SW480 (cell line): ENCODE measurements around the gene DRC1.
A peak's percentile ranks its signal among the peaks of the same experiment; 100 is the strongest.

Source experiments
- DNase-seq: peaks from one replicate; pipeline ENCODE4 v3.0.0-alpha.2; 2016; ENCODE audit warnings: low spot score

DRC1 gene

GRCh38 chr2:26448651-26449050, 46.9 kb downstream of the DRC1 start:
- no peak for DNase-seq

DNA sequence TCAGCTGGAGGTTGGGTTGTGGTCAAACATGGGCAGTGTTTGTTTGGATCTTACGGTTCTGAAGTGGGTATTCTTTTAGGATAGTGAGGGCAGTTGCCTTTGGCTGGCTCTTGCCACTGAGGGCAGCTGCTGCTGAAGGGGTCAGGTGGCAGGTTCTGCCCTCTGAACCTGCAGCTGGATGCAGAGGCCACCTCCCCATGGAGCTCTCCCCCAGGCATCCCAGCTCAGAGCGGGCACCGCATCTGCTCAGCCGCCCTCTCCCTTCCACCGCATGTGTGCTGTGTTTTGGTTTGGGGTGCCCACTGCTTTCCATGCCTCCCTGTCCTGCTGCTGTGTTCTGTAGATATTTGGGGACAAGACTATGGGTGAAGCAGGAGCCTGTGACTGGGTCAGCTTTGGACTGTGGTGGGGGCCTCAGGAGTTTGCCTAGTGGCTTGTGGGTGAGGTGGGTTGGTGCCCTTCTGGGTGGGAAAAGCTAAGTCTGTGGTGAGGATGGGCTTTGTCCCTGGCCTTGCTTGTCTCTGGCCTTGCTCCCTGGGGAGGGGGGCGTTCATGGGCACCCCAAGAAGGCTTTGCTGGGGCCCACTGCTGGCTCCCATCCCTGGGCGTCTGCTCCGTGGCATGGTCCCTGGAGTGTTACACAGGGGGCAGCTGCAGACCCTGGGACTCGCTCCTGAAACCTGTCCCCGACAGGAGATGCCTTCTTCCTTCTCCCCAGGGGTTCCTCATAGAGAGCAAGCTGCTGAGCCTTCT, 47.7 kb downstream of the DRC1 start:
- no peak for DNase-seq

DNA sequence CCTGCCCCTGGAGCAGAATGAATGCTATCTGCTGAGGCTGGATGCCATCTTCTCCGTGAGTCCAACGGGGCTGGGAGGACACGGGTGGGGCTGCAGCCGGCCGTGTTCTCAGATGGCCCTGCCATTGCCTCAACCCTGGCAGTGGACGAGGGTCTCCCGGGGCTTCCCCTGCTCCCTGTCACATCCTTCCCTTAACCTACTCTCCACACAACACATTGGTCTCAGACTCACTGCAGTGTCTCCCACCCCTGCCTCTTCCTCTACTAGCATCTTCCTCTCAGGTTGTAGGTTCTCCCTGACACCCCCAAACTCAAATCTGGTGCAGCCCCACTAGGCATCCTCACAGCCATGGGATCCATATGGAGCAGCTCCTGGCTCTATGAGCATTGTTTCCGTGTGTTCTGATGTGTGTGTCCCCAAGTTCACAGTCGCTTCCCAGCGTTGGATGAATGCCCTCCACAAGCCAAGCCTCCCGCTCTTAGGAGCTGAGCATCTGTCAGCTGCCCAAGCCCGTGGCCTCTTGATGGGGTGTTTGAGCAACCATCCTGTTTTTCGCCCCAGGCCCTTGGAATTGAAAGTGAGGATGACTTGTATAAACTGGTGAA, 48.4 kb downstream of the DRC1 start:
- no peak for DNase-seq

DNA sequence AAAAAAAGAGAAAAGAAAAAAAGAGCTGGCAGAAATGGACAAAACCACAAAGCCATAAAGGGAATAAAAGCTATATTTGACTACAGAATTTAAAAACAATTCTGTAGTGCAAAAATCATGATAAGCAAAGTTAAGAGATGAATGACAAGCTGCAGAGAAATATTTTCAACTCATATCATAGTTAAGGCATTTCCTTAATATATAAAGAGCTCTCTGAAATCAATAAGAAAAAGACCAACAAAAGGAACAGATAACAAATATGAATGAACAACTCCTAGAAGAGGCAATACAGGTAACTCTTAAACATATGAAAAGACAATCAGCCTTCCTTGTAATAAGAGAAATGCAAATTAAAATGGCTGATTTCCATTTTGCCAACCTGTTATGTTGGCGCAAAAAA, 50.0 kb downstream of the DRC1 start:
- no peak for DNase-seq

DNA sequence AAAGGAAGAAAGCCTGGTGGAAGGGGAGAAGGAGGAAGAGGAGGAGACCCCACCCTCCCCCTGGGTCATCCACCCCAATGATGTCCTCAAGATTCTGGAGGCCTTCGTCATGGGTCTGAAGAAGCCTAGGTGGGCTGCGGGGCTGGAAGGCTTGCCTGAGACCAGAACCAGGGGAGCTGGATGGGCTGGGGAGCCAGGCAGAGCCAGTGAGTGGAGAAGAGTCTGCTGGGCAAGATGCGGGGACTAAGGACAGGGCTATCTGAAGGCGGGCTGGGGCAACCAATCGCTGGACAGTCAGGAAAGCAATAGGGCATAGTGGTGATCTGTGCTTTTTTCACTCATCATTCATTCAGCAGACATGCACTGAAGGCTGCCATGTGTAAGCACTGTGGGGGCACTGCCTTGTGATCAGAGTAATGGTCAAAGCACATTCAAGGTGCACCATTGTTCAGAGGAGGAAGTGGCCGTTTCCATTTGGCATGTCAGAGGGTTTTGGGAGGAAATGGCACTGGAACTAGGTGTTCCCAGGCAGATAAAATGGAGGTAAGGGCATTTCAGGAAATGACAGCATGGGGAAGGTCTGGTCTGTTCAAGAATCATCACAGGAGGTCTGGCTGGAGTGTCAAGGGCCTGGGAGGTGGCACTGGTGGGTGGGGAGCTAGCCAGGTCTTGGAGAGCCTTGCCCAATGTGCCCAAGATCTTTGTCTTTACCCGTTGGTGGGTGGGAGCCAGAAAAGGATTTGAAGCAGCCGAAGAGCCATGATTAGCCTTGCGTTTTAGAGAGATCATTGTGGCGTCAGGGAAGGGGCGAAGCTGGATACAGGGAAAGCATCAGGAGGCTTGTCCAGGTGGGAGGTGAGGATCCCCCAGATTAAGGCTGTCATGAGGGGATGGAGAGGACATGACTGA, 52.0 kb downstream of the DRC1 start:
- no peak for DNase-seq

DNA sequence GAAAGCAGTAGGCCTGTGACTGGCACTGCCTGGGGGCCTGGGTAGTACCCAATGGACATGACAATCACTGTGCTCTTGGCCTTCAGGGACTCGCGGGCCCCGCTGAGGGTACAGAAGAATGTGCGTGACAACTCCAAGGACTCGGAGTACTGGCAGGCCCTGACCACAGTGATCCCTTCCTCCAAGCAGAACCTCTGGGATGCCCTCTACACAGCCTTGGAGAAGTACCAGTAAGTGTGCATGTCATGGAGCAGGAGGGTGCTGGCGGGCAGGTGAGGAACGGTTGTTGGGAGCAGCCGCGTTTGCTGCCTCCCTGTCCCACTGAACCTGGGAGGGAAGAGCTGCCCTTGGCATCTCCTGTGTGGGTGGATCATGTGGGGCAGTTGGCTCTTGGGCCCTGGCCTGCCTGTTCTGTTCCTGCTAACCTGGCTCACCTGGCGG, 52.9 kb downstream of the DRC1 start:
- DNase-seq: no peak

DNA sequence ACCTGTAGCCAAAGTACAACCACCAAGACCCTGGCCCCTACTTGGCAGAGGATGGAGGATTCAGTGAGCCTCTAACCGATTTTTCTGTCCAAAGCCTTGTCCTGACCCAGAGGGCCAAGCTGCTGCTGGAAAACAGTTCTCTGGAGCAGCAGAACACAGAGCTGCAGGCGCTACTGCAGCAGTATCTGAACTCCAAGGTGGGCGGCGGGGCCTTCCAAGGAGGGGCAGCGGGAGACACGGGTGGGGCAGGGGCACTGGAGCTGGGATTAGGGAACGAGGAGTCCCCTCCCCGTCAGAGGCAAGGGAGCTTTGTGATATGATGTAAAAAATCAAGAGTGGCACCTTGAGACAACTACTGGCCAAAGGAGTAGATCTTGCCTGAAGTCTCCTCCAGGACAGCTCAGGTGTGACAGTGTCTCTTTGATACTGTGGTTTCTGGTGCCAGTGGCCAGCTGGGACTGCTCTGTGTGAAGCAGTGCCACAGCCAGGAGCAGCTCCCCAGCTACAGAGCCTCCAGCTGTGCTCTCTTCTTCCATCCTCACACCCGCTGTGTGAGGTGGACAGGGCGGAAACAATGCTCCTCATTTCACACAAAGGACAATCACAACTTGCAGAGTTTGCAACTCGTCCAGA, 53.4 kb downstream of the DRC1 start:
- no peak for DNase-seq

GRCh38 chr2:26455670-26456439, 54.1 kb downstream of the DRC1 start:
- DNase-seq: no peak

DNA sequence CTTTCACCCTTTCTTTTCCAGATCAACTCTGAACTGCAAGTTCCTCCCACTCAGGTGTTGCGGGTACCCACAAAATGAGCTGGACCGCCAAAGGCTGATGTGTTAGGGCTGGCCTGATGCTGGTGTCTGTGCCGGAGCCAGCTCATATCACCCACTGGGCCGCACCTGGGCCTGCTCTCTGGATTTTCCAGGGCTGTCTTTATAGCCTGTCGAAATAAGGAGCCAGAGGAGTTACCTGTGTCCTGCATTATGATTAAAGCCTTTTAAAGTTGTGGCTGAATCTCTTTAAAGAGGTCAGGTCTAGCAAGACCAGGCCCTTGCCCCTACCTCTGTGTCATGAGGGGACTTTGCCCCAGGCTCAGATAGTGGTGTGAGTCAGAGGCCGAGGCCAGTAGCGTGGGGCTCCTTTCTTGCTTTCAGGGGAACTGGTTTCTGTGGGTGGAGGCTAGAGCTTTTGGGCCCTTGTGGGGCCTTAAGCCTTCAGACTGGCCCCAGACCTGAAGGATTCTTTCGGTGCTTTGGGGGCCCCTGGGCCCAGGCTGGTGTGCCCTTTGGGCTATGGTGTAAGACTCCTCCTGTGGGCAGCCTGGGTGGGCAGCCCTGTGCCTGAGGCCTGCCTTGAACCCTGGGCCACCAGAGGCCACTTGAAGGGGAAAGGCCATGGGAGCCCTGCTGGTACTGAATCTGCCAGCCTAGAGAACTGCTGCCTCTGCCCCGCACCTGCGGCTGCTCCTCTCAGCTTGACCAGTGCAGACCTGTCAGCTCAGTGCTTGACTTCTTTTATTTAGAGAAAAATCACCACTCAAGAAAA, 54.9 kb downstream of the DRC1 start:
- DNase-seq: peak; percentile 72

DNA sequence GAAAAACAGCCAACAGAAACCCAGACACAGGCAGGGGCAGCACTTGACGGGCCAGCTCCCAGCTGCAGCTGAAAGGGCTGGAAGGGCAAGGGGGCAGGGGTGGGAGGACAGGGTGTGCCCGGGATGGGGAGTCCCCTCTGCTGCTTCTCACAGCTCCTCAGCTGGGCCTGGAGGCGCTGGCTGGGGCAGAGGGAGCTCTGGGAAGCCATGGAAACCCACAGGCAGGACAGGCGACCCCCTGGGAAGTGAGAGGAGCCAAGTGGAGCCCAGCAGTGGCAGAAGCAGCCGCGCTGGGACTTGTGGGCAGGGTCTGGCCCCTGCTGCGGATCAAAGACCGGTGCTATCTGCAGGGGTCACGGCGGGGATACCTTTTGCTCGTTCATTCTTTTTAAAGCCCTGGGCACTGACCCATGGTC, 55.5 kb downstream of the DRC1 start:
- no peak for DNase-seq

DNA sequence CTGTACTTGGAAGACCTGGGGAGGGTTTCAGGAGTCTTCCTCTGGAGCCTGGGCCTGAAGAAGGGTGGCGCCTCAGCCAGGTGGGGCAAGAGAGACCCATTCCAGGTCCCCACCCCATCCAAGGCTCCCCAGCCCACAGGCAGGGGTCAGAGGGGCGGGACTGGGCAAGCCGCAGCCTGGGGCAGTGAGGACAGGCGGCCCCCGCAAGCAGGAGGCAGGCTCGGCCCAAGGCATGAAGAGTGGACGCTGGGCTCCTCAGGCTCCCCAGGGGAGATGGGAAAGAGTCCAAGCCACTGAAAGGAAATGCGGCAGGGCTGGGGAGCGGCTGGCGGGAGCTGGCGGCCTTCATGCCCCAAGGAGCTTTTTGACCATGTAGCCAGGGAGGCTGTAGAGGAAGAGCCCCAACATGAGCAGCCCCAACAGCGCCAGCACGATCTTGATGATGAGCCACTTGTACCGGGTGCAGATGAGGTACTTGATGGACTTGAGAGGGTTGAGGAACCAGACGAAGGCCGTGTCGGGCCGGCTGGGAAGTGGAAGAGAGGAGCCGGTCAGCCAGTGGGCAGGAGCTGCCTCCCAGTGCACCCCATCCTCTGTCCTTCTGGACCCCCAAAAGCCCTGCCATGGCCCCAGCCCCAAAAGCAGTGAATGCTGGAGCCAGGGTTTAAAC, 56.1 kb downstream of the DRC1 start:
- DNase-seq: no peak

GRCh38 chr2:26458365-26459042, 56.8 kb downstream of the DRC1 start:
- no peak for DNase-seq

- DNase-seq: no peak
Measured at GRCh38 chr2:26459991-26460612, 58.4 kb downstream of the DRC1 start.

DNA sequence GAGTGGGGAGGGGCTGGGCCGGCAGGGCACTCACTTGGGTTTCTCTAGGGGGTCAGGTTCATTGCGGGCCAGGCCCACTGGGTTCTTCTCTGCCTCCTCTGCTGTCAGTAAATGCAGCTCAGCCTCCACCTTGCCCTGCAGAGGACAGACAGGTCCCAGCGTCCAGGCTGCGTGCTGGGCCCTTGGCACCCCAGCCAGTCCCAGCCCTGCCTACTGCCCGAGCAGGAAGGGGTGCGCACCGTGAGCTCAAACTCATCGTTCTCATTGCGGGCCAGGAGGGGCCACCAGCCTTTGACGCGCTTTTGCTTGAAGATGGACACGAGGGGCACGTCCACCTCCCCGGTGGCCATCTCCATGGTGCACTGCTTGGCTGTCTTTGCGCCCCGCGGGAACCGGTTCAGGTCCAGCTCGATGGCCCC, 58.9 kb downstream of the DRC1 start:
- no peak for DNase-seq

- DNase-seq: no peak
Measured at GRCh38 chr2:26461601-26462023, 59.9 kb downstream of the DRC1 start.

- no peak for DNase-seq
Measured at GRCh38 chr2:26462100-26462499, 60.4 kb downstream of the DRC1 start.

DNA sequence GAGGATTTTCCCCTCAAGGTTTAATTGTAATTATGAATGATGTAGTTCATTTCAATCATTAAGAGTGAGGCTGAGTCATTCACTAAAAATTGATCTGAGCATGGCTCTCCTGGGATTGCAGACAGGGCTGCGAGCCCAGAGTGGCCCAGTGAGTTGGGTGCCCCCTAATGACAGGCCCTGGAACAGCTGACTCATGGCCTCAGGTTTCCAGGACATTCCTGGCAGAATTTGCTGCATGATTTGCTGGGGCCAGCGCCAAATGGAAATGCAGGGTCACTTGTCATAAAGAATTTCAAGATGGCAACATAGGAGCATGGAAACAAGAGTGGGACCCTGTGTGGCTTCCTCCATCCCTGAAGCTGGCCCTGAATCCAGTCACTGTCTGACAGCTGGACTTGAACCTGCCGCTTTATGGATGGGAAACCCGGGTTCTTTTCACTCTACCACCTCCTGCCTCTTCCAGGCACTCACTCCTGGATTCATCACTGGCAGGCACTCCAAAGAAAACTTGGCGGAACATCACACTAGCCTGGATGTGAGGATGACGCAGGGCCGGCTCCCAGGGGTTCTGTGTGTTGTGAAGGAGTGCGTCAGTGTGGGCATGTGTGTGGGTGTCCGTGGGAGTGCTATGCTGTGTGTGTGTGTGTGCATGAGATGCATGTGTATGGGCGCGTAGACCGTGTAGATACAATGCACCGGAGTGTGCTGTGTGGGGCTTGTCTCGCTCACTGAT, 61.0 kb downstream of the DRC1 start:
- peak; percentile 43 for DNase-seq
